Hippocampal formation (tissue), 2 donors: ENCODE measurements around the gene ADIPOQ.
"Not testable (repeated sequence)": the region's sequence is repeated elsewhere in the genome, so short reads cannot be mapped to it uniquely, and the experiment has no call there.

ENCODE experiments used
- DNase-seq, 2 donors: peaks; one replicate each; lab custom pipeline; 2025; lab: John Stamatoyannopoulos, UW

ADIPOQ gene

GRCh38 chr3:186842426-186843038 is at the start of gene ADIPOQ:
ADIPOQ (plus strand) TSS chr3:186842710; CDS start chr3:186853059, 10,349 bp downstream.
- DNase-seq = no peak

- DNase-seq = no peak
Observed at GRCh38 chr3:186798239-186798874, 44.2 kb upstream of the ADIPOQ start.

- no peak for DNase-seq
Observed at GRCh38 chr3:186800285-186800684, 42.2 kb upstream of the ADIPOQ start.

- DNase-seq = no peak
Observed at GRCh38 chr3:186802701-186803100, 39.8 kb upstream of the ADIPOQ start.

GRCh38 chr3:186803447-186803846 is 39.1 kb upstream of the ADIPOQ start:
- DNase-seq = not testable (repeated sequence)

- peak; percentile 64 to 79 for DNase-seq
Observed at GRCh38 chr3:186806089-186807055, 36.1 kb upstream of the ADIPOQ start, which contains the start of gene RFC4. RFC4 (minus strand) TSS chr3:186806482; CDS start chr3:186804713, 1,769 bp downstream.

GRCh38 chr3:186807231-186807630 is 35.3 kb upstream of the ADIPOQ start:
- DNase-seq = no peak

GRCh38 chr3:186810336-186810996 is 32.0 kb upstream of the ADIPOQ start:
- DNase-seq = no peak

- not testable (repeated sequence) for DNase-seq
Observed at GRCh38 chr3:186811313-186811712, 31.2 kb upstream of the ADIPOQ start.

GRCh38 chr3:186814100-186814499 is 28.4 kb upstream of the ADIPOQ start:
- DNase-seq = no peak

GRCh38 chr3:186815435-186815834 is 27.1 kb upstream of the ADIPOQ start:
- no peak for DNase-seq

GRCh38 chr3:186818516-186818915 is 24.0 kb upstream of the ADIPOQ start:
- no peak for DNase-seq

- DNase-seq = no peak
Observed at GRCh38 chr3:186818956-186819355, 23.6 kb upstream of the ADIPOQ start.

GRCh38 chr3:186821429-186822387 is 20.8 kb upstream of the ADIPOQ start:
- DNase-seq = no peak

- not testable (repeated sequence) for DNase-seq
Observed at GRCh38 chr3:186822388-186822759, 20.1 kb upstream of the ADIPOQ start.

- DNase-seq = no peak
Observed at GRCh38 chr3:186823386-186823785, 19.1 kb upstream of the ADIPOQ start.

- no peak for DNase-seq
Observed at GRCh38 chr3:186824430-186825139, 17.9 kb upstream of the ADIPOQ start.

- peak; percentile 14 to 24 for DNase-seq
Observed at GRCh38 chr3:186825294-186825821, 17.2 kb upstream of the ADIPOQ start.

- DNase-seq = peak in 1 of 2 donors; percentile 24
Observed at GRCh38 chr3:186825872-186826409, 16.6 kb upstream of the ADIPOQ start.
